Measurements from ENCODE around the gene AIRE.
"Not testable (repeated sequence)": the region's sequence is repeated elsewhere in the genome, so short reads cannot be mapped to it uniquely, and the experiment has no call there.

The AIRE gene

GRCh38 chr21:44285138-44285992 lies at the start of gene AIRE:
TSS of gene AIRE (plus strand) at chr21:44285876. CDS start at chr21:44286007, 131 bp downstream.
- no peak for DNase-seq

- DNase-seq, result not testable (repeated sequence)
Measured at GRCh38 chr21:44240353-44240752, 45.3 kb upstream of the AIRE start.

- not testable (repeated sequence) for DNase-seq
Measured at GRCh38 chr21:44240842-44241241, 44.8 kb upstream of the AIRE start, which contains the start of gene ICOSLG. TSS of gene ICOSLG (minus strand) at chr21:44240943. CDS start at chr21:44240817, 126 bp downstream.

GRCh38 chr21:44241281-44241680 lies 44.4 kb upstream of the AIRE start:
- not testable (repeated sequence) for DNase-seq

GRCh38 chr21:44243980-44244379 lies 41.7 kb upstream of the AIRE start:
- not testable (repeated sequence) for DNase-seq

- not testable (repeated sequence) for DNase-seq
Measured at GRCh38 chr21:44247904-44248303, 37.8 kb upstream of the AIRE start.

GRCh38 chr21:44249204-44250037 lies 36.3 kb upstream of the AIRE start:
- DNase-seq, result not testable (repeated sequence)

- no peak for DNase-seq
Measured at GRCh38 chr21:44253832-44254710, 31.6 kb upstream of the AIRE start.

- DNase-seq, result no peak
Measured at GRCh38 chr21:44255511-44255981, 30.1 kb upstream of the AIRE start.

GRCh38 chr21:44258056-44258725 lies 27.5 kb upstream of the AIRE start:
- no peak for DNase-seq

GRCh38 chr21:44259082-44259705 lies 26.5 kb upstream of the AIRE start:
- DNase-seq, result no peak

GRCh38 chr21:44260066-44260465 lies 25.6 kb upstream of the AIRE start:
- no peak for DNase-seq

- no peak for DNase-seq
Measured at GRCh38 chr21:44260791-44261631, 24.7 kb upstream of the AIRE start.

- no peak for DNase-seq
Measured at GRCh38 chr21:44261675-44262295, 23.9 kb upstream of the AIRE start, which contains the start of gene DNMT3L. TSS of gene DNMT3L (minus strand) at chr21:44261897. CDS start at chr21:44261259, 638 bp downstream.

GRCh38 chr21:44262338-44263056 lies 23.2 kb upstream of the AIRE start:
- DNase-seq, result no peak

- DNase-seq, result no peak
Measured at GRCh38 chr21:44263221-44263760, 22.4 kb upstream of the AIRE start.

GRCh38 chr21:44263768-44264167 lies 21.9 kb upstream of the AIRE start:
- no peak for DNase-seq

- no peak for DNase-seq
Measured at GRCh38 chr21:44265734-44266270, 19.9 kb upstream of the AIRE start.

Measured in NCI-H1105 (cell line).